Fibroblast of lung (primary cell): ENCODE measurements around the gene STX3.

Experiments used
- EZH2 ChIP-seq: IDR thresholded peaks from 2 replicates; pipeline ENCODE4 v1.5.1; 2012; ENCODE audit warnings: low read length, control low read depth, mild to moderate bottlenecking; ENCODE audit errors: missing control alignments
- TF ChIP-seq, protein P1 (sequence below), 2 donors: IDR thresholded peaks in 1 of 2; conservative IDR thresholded peaks in 1 of 2; 1 replicate in 1 of 2; 2 replicates in 1 of 2; pipeline ENCODE4 v1.5.1; 2011 to 2012; ENCODE audit warnings: low read length in 2 of 2, control low read depth in 1 of 2, inconsistent platforms in 1 of 2, low read depth in 1 of 2, mild to moderate bottlenecking in 1 of 2

DNA sequence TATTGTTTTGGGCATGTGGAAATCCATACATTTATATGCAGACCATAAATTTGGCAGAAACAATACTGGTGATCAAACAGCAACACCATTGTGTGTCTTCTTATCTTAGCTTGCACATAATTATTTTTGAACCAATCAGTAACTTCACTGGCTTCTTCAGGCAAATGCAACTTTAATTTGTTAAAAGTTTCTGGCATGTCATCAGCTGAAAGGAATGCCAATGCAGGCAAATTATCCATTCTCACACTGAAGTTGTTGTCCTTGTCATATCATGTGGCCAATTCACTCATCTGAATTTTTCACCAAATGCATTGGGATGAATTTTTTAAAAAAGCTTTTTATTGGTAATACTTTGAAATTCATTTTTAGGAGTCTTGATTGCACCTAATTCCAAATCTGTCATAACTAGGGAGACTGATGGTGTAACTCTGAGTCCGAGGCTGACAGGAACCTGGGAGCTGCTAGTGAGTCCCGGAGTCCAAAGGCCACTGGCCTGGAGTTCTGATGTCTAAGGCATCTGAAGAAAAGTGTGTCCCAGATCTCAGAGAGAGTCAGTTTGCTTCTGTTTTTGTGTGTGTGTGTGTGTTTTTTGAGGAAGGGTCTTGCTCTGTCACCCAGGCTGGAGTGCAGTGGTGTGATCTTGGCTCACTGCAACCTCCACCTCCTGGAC lies 24.1 kb upstream of the STX3 start:
- TF ChIP-seq, protein P1, sequence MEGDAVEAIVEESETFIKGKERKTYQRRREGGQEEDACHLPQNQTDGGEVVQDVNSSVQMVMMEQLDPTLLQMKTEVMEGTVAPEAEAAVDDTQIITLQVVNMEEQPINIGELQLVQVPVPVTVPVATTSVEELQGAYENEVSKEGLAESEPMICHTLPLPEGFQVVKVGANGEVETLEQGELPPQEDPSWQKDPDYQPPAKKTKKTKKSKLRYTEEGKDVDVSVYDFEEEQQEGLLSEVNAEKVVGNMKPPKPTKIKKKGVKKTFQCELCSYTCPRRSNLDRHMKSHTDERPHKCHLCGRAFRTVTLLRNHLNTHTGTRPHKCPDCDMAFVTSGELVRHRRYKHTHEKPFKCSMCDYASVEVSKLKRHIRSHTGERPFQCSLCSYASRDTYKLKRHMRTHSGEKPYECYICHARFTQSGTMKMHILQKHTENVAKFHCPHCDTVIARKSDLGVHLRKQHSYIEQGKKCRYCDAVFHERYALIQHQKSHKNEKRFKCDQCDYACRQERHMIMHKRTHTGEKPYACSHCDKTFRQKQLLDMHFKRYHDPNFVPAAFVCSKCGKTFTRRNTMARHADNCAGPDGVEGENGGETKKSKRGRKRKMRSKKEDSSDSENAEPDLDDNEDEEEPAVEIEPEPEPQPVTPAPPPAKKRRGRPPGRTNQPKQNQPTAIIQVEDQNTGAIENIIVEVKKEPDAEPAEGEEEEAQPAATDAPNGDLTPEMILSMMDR (conservative IDR thresholded peaks at IDR 0.05 in 1 of 2, IDR thresholded peaks at IDR 0.05 in 1 of 2; ENCODE audit: low read depth in 1 of 2, low read length in 2 of 2): no peak
- TF ChIP-seq EZH2: no peak
